NB4 (cell line): Measurements from ENCODE around the gene ABCG2.

ENCODE experiments used
- CTCF ChIP-seq: IDR thresholded peaks from one replicate; pipeline ENCODE4 v1.5.1; 2012; ENCODE audit warnings: low read depth, low read length
- MYC ChIP-seq: IDR thresholded peaks from 2 replicates; pipeline ENCODE4 v1.6.1; 2011; ENCODE audit warnings: low read depth, low read length

- TF ChIP-seq CTCF (no peak), MYC (no peak)
Observed at GRCh38 chr4:88110826-88111225, 47.6 kb downstream of the ABCG2 start.
